BLaER1 treated with 17β-estradiol and CSF1 and Interleukin-3, amounts not matched to agents 10 nM and 100 nM (cell line): Measurements from ENCODE around the gene TMEM181.
"Not testable (repeated sequence)": the region's sequence is repeated elsewhere in the genome, so short reads cannot be mapped to it uniquely, and the experiment has no call there.

Experiments
- H3K27ac ChIP-seq, 11 experiments: shearing (Covaris generic); formaldehyde crosslinking; 2 replicates each; pipeline ENCODE4 v1.8.1; 2022
- H3K27me3 ChIP-seq, 11 experiments: shearing (Covaris generic); formaldehyde crosslinking; 2 replicates each; pipeline ENCODE4 v1.8.1; 2022
- H3K36me3 ChIP-seq, 11 experiments: shearing (Covaris generic); formaldehyde crosslinking; 2 replicates each; pipeline ENCODE4 v1.8.1; 2022
- H3K4me1 ChIP-seq, 10 experiments: shearing (Covaris generic); formaldehyde crosslinking; 2 replicates each; pipeline ENCODE4 v1.8.1; 2022
- H3K4me2 ChIP-seq, 11 experiments: shearing (Covaris generic); formaldehyde crosslinking; 2 replicates each; pipeline ENCODE4 v1.8.1; 2022
- H3K4me3 ChIP-seq, 10 experiments: shearing (Covaris generic); formaldehyde crosslinking; 2 replicates each; pipeline ENCODE4 v1.8.1; 2022
- H3K9ac ChIP-seq, 11 experiments: shearing (Covaris generic); formaldehyde crosslinking; 2 replicates each; pipeline ENCODE4 v1.8.1; 2022
- H3K9me3 ChIP-seq, 11 experiments: shearing (Covaris generic); formaldehyde crosslinking; replicated peaks in 1 of 11; 2 replicates each; pipeline ENCODE4 v1.8.1; 2022
- H4K20me1 ChIP-seq, 11 experiments: shearing (Covaris generic); formaldehyde crosslinking; 2 replicates each; pipeline ENCODE4 v1.8.1; 2022
- Cebpa-rat ChIP-seq, 11 experiments: shearing (Covaris generic); IDR thresholded peaks; 2 replicates each; pipeline ENCODE4 v1.8.1; 2022

TMEM181 gene

DNA sequence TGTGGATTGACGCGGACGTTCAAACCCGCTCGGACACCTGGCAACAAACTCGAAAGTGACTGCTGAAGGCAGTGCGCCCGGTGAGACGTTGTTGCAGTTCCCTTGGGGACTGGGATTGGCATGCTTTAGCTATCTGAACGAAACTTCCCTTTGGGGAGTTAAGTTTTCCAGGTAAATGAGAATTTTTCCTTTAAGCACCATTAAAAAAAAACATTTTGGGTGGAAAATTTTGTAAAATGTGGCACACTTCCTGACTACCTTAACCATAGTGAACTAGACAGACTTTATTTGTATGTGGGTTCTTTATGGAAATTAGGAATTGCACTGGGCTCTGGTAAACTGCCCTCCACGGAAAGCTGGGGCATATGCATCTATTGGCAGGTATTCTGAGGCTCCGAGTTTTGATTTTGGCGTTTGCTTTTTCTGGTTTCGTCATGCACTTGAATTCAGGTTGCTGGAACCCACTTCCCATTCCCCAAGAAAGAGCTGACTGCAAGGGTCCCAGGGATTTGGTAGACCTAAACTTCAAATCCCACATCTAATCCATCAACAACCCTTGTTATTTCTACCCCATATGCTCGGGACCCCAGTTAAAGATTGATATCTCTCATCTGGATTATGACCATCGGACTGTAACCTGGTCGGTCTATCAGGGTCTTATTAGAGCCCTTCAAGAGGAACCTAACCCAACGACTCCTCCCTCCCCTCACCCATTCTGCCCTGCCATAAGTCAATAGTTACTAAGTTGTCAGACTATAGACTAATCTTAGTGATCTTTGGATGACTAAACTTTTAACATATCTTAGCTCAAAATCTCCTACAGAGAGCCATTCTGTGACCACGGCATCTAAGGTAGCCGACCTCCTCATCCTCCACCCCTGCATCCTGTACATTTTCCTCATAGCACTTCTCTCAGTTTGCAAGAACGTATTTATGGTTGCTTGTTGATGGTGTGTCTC, 85.5 kb downstream of the TMEM181 start:
- H3K4me2 ChIP-seq, result peak overlapping the region; percentile 81 to 96 (median 89)
- H3K4me3 ChIP-seq, result peak overlapping the region; percentile 84 to 99 (median 93)
- no peaks in the 10 kb centered on the region for H3K9me3 ChIP-seq
- TF ChIP-seq Cebpa-rat (IDR thresholded peaks at IDR 0.05), result no peak
- peaks cover 0 to 31% (median 9%) of the 10 kb centered on the region in 11 experiments; a peak in 10 of 22 replicates for H3K27me3 ChIP-seq
- peaks cover 43 to 75% (median 52%) of the 10 kb centered on the region in 10 experiments for H3K4me1 ChIP-seq
- H4K20me1 ChIP-seq, result peaks cover 18 to 37% (median 28%) of the 10 kb centered on the region in 11 experiments; a peak in 21 of 22 replicates
- H3K27ac ChIP-seq, result peak overlapping the region; percentile 91 to 98 (median 96); a peak in 19 of 22 replicates
- peaks cover 3 to 26% (median 18%) of the 10 kb centered on the region in 11 experiments; a peak in 19 of 22 replicates for H3K36me3 ChIP-seq
- peak overlapping the region; percentile 88 to 99 (median 96) for H3K9ac ChIP-seq

GRCh38 chr6:158646023-158646910, 86.4 kb downstream of the TMEM181 start:
- Histone ChIP-seq H3K4me1 (peaks cover 49 to 74% (median 53%) of the 10 kb centered on the region in 10 experiments), H3K9me3 (no peaks in the 10 kb centered on the region), H3K9ac (no peak overlapping the region), H4K20me1 (peaks cover 13 to 31% (median 19%) of the 10 kb centered on the region in 11 experiments; a peak in 18 of 22 replicates), H3K27ac (no peak overlapping the region), H3K36me3 (peaks cover 0 to 16% (median 12%) of the 10 kb centered on the region in 11 experiments; a peak in 15 of 22 replicates), H3K27me3 (peaks cover 0 to 31% (median 9%) of the 10 kb centered on the region in 11 experiments; a peak in 10 of 22 replicates), H3K4me3 (peak overlapping the region in 1 of 10 experiments; percentile 95; a peak in 1 of 20 replicates), H3K4me2 (peak overlapping the region in 4 of 11 experiments; percentile 13 to 94 (median 84); a peak in 7 of 22 replicates)
- no peak for TF ChIP-seq Cebpa-rat (IDR thresholded peaks at IDR 0.05)

DNA sequence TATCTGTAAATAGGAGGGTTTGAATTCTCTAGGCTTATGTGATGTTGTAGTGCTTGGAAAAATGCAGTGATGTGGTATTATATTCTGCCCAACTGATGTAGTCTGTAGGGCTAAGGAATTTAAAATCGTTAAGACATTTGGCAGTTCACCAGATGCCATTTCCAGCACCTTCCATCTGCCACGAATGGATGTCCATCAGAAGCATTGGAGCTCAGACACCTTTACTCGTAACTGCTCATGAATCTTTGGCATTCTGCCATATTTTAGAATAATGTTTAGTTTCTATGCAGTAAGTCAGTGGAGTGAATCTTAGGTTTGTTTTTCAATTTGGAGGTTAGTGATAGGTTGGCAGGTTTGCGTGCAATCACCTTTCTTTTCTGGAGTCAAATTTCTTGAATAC, 87.6 kb downstream of the TMEM181 start:
- H3K27me3 ChIP-seq, result peaks cover 0 to 32% (median 9%) of the 10 kb centered on the region in 11 experiments; a peak in 10 of 22 replicates
- H3K4me2 ChIP-seq, result no peak overlapping the region
- no peak for TF ChIP-seq Cebpa-rat (IDR thresholded peaks at IDR 0.05)
- H3K36me3 ChIP-seq, result peaks cover 0 to 6% (median under 1%) of the 10 kb centered on the region in 11 experiments; a peak in 7 of 22 replicates
- peaks cover 5 to 20% (median 6%) of the 10 kb centered on the region in 11 experiments; a peak in 16 of 22 replicates for H4K20me1 ChIP-seq
- H3K4me3 ChIP-seq, result no peak overlapping the region
- no peak overlapping the region for H3K9ac ChIP-seq
- no peak overlapping the region for H3K27ac ChIP-seq
- peaks cover 44 to 68% (median 46%) of the 10 kb centered on the region in 10 experiments for H3K4me1 ChIP-seq
- H3K9me3 ChIP-seq, result no peaks in the 10 kb centered on the region

DNA sequence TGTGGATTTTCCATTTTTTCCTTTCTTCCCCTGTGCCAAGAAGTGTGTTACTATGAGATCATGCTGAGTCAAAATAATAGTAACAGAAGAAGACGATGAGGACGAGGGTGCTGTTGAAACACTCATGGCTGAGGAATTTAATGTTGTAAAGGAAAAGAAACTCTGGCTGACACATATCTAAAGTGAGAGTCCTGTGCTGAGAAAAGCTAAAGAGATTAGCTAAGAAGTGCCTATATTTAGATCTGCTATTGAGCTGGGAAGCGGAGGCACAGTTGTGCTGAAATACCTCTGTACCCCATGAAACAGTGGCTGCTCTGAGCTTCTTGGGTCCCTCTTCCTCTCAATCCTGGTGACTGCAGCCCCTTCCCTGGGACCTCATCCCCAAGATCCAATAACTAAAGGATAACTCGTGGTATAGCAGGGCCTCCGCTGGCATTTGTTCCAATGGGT, 88.8 kb downstream of the TMEM181 start:
- Histone ChIP-seq H3K27ac (peak overlapping the region in 4 of 11 experiments; percentile 43 to 76 (median 72); a peak in 5 of 22 replicates), H3K4me1 (peaks cover 42 to 70% (median 48%) of the 10 kb centered on the region in 10 experiments), H3K4me2 (peak overlapping the region; percentile 79 to 92 (median 87)), H3K9ac (peak overlapping the region in 2 of 11 experiments; percentile 56 to 71; a peak in 2 of 22 replicates), H3K9me3 (no peaks in the 10 kb centered on the region), H3K27me3 (peaks cover 0 to 41% (median 13%) of the 10 kb centered on the region in 11 experiments; a peak in 11 of 22 replicates), H4K20me1 (peaks cover 0 to 12% (median 0%) of the 10 kb centered on the region in 11 experiments; a peak in 6 of 22 replicates), H3K36me3 (no peaks in the 10 kb centered on the region), H3K4me3 (no peak overlapping the region)
- TF ChIP-seq Cebpa-rat (IDR thresholded peaks at IDR 0.05), result no peak

DNA sequence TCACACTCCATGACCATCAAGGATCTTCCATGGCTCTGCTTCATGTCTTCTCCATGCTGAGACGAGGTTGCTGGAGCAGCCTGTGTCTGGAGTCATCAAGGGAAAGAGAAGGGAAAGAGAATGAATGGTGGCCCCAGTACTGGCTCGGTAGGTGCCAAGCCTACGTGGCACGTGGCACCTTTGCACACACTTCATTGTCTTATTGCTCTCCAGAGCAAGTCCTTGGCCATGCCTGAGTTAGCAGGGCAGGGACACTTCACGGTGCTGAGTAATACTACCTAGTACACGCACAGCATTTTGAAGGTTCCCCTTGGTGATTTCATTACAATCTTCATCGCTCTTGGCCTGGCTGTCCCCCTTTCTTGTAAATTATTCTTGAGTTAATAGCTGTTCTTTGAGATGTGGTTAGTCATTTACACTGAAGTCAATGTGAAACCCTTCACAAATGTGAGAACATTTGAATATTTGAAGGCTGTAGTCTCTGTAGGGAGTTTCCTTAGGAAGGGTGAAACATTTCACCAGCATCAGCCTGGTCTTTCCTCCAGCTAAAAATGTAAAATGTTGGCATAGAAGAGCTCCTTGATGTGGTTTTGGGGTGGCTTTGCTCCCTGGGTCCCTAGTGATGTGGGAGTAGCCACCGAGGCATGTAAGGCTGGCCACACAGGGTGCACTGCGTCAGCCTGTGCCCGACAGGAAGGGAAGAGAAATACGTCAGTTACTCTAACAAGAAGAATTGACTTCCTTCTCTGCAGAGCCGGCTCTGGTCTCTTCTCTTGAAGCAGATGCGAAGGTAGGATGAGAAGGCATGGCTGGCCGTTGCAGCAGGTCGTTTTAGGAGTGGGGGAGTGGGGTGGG, 89.6 kb downstream of the TMEM181 start, which contains the start of gene SYTL3:
Gene SYTL3 (plus strand): TSS at position 766 of the 855 bp plus-strand sequence. CDS start 13,215 bp downstream, outside the sequence.
- H3K27me3 ChIP-seq, result peaks cover 0 to 44% (median 13%) of the 10 kb centered on the region in 11 experiments; a peak in 11 of 22 replicates
- H3K4me1 ChIP-seq, result peaks cover 49 to 78% (median 56%) of the 10 kb centered on the region in 10 experiments
- H3K36me3 ChIP-seq, result no peaks in the 10 kb centered on the region
- no peak; a peak in 1 of 22 replicates for TF ChIP-seq Cebpa-rat (IDR thresholded peaks at IDR 0.05)
- H3K4me2 ChIP-seq, result peak within 1 kb of the TSS; percentile 79 to 92 (median 87)
- H3K9me3 ChIP-seq, result no peaks in the 10 kb centered on the region
- peak within 1 kb of the TSS in 9 of 11 experiments; percentile 5 to 71 (median 39); a peak in 11 of 22 replicates for H3K9ac ChIP-seq
- H4K20me1 ChIP-seq, result peaks cover 0 to 11% (median 0%) of the 10 kb centered on the region in 11 experiments; a peak in 2 of 22 replicates
- H3K4me3 ChIP-seq, result peak within 1 kb of the TSS in 8 of 10 experiments; percentile 5 to 43 (median 24); a peak in 10 of 20 replicates
- peak within 1 kb of the TSS; percentile 21 to 76 (median 55); a peak in 20 of 22 replicates for H3K27ac ChIP-seq

- not testable (repeated sequence) for H3K36me3 ChIP-seq
- H3K27me3 ChIP-seq, result peaks cover 0 to 40% (median 6%) of the 10 kb centered on the region in 11 experiments; a peak in 12 of 22 replicates
Observed at GRCh38 chr6:158651981-158652737, 92.3 kb downstream of the TMEM181 start.

More at GRCh38 chr6:158651981-158652737, 92.3 kb downstream of the TMEM181 start:
- H3K4me2 ChIP-seq, result peak overlapping the region in 7 of 11 experiments; percentile 56 to 88 (median 75); a peak in 11 of 22 replicates
- not testable (repeated sequence) for H3K9me3 ChIP-seq, H3K27ac ChIP-seq, H3K9ac ChIP-seq, H3K4me3 ChIP-seq
- H4K20me1 ChIP-seq, result peaks cover 0 to 11% (median 0%) of the 10 kb centered on the region in 11 experiments; a peak in 2 of 22 replicates
- peaks cover 52 to 82% (median 70%) of the 10 kb centered on the region in 10 experiments for H3K4me1 ChIP-seq
